OCI-LY3 (cell line): Measurements from ENCODE around the gene LNX1.

ENCODE experiments used
- CTCF ChIP-seq: fragments of 200-600, 300-600 bp; sonication (generic); IDR thresholded peaks from 2 replicates; pipeline ENCODE4 v1.5.1; 2014; ENCODE audit warnings: antibody characterized with exemption, low read length, low read depth
- EZH2phosphoT487 ChIP-seq: fragments of 200-600 bp; shearing (Covaris generic); IDR thresholded peaks from 2 replicates; pipeline ENCODE4 v1.6.1; 2018; ENCODE audit warnings: antibody characterized with exemption, mixed run types, low read depth

- no peak for TF ChIP-seq CTCF
- TF ChIP-seq EZH2phosphoT487, result no peak
Observed at GRCh38 chr4:53444954-53445353, 146.3 kb downstream of the LNX1 start.
